ENCODE measurements around the gene F8. TPM values are rescaled to one million over a fixed set of nuclear protein-coding genes. Genes with fewer than 3 reads are reported as not detected.

Gene F8
- total RNA-seq: 3.7 and 7.3 TPM in 2 replicates

GRCh38 chrX:155022585-155022984 is at the start of gene F8:
F8 (minus strand) TSS chrX:155022723; CDS start chrX:155022552, 171 bp downstream.

GRCh38 chrX:155070975-155071693 is 48.6 kb upstream of the F8 start, which contains the start of the genes BRCC3, CMC4 and MTCP1:
BRCC3 (plus strand) TSS chrX:155071508; CDS start chrX:155071528, 20 bp downstream.
CMC4 (minus strand) TSS chrX:155071136; CDS start chrX:155064023, 7,113 bp downstream.
MTCP1 (minus strand) TSS chrX:155071136; CDS start chrX:155066010, 5,126 bp downstream.

GRCh38 chrX:155026727-155027508 is 4.4 kb upstream of the F8 start, which contains the start of gene FUNDC2:
FUNDC2 (plus strand) TSS chrX:155026844; CDS start chrX:155026939, 95 bp downstream.

GRCh38 chrX:154886069-154886788 is 136.3 kb downstream of the F8 start, which contains the start of gene F8A1:
F8A1 (plus strand) TSS chrX:154886355; CDS start chrX:154886375, 20 bp downstream.

GRCh38 chrX:154834562-154834961 is 188.0 kb downstream of the F8 start, which contains the start of gene SMIM9:
SMIM9 (minus strand) TSS chrX:154834662; CDS start chrX:154830856, 3,806 bp downstream.

GRCh38 chrX:154804957-154805695 is 217.4 kb downstream of the F8 start, which contains the start of gene MPP1:
MPP1 (minus strand) TSS chrX:154805485; CDS start chrX:154805373, 112 bp downstream.

Small RNA genes within 50 kb of the gene (small RNA-seq; reads per million reads assigned to genes)
- gene MIR1184-1: not detected

Other genes with a start within 250 kb of the F8 start
- 9.8 and 18.0 TPM in 2 replicates for gene MPP1, start 217.2 kb downstream of the F8 start, total RNA-seq
- gene SMIM9, start 188.1 kb downstream of the F8 start, total RNA-seq: not detected in 2 replicates
- 4.8 and 5.1 TPM in 2 replicates for gene F8A1, start 136.4 kb downstream of the F8 start, total RNA-seq
- gene FUNDC2, start 4.1 kb upstream of the F8 start, total RNA-seq: 28.7 and 45.9 TPM in 2 replicates
- gene CMC4, start 48.4 kb upstream of the F8 start, total RNA-seq: 7.0 and 7.6 TPM in 2 replicates
- gene MTCP1, start 48.4 kb upstream of the F8 start, total RNA-seq: 8.1 and 11.7 TPM in 2 replicates
- gene BRCC3, start 48.8 kb upstream of the F8 start, total RNA-seq: 10.3 and 17.0 TPM in 2 replicates
- 49.6 and 55.5 TPM in 2 replicates for gene VBP1, start 193.7 kb upstream of the F8 start, total RNA-seq
- gene RAB39B, start 241.8 kb upstream of the F8 start, total RNA-seq: 0.37 and 1.6 TPM in 2 replicates

Data from subcutaneous preadipocyte (primary cell).